ENCODE results near the gene OR10C1.

Gene OR10C1

GRCh38 chr6:29478740-29479139 lies 39.6 kb downstream of the OR10C1 start:
- no peak for DNase-seq (ENCODE audit: low spot score)

DNA sequence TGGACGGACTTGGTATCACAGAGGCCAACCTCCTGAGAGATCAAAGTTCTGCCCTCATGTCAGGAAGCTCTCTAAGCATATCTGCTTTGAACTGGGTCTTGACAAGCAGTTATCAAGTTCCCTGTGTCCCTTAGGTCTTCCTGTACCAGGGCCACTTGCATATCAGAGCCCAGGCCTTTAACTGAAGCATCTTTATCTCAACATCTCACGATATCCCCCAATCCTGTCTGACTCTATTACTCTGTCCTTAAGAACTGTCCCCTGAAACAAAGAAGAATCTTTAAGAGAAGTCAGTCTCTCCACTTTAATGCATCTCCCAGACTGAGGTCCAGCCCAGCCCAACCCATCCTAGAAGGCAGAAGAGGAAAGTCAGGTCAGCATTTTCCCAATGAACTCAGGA lies 40.5 kb downstream of the OR10C1 start:
- no peak for DNase-seq (ENCODE audit: low spot score)

GRCh38 chr6:29483186-29483585 lies 44.1 kb downstream of the OR10C1 start:
- no peak for DNase-seq (ENCODE audit: low spot score)

DNA sequence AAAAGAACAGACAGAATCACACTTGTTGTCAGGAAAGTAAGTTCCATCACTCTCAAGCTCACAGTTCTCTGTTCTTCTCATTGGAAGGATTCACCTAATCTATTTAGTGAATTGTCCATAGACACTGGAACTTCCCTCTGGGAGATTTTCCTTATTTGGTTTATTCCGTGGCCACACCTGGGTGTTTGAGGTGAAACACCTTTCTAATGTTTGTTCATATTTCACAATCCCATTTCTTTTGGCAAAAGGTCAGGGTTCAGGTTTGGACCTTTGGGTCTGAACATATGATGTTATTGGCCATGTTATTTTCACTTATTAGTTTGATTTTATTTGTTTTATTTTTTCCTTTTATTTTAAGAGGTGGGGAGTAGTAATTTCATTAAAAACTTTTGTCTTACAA lies 44.6 kb downstream of the OR10C1 start:
- DNase-seq (ENCODE audit: low spot score), result no peak

- DNase-seq (ENCODE audit: low spot score), result no peak
These were observed 47.5 kb downstream of the OR10C1 start for GRCh38 chr6:29486577-29486976.

DNA sequence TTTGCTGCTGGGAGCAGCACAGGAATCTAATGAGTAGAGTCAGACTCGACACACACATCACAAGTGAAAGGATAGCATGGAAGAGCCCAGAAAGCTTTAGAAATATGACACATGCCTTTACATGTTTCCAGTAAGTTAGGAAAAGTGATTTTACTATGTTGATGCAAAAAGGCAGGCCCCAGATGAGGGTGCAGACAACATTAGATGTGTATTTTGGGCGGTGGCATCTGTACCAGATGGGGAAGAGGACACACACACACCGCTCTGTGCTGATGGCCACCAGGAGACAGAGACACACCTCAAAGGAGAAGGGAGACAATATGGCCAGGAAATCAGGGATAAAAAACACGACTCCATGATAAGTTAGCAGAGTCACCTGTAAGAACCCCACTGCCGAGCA lies 48.0 kb downstream of the OR10C1 start:
- no peak for DNase-seq (ENCODE audit: low spot score)

DNA sequence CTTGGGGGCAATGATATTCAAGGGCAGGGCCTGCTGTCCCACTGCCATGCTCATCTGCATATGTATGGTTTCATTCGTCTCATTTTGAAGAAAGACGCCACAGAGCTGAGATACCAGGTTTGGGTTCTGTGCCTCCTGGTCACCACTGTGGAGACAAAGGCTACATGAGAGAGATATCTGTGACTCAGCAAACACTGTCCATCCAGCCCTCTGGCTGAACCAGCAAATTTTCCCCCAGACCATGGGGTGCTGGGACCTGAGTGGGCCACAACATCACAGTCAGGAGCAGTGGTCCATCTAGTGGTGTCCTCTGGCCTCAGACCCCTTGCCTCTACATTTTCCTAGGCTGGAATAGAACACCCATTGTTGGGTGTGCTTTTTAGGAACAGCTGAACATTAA lies 48.6 kb downstream of the OR10C1 start, which contains the start of gene MAS1L:
MAS1L (minus strand) TSS at position 297 of the 400 bp plus-strand sequence; CDS start at position 243, 54 bp downstream.
- no peak for DNase-seq (ENCODE audit: low spot score)

DNA sequence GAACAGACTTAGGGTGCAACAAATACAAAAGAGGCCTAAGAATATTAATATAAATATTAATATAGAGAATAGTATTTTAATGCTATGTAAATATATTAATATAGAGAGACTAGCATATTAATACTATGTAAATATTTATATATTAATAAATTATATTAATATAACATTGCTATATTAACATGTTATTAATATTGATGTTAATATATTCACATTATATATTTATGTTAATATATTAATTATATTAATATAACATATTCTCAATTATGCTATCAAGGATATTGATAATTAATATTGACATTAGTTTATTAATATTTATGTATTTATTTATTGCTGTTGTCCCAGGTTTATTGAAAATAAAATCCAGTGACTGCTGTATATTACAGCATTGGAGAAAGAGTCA lies 49.8 kb downstream of the OR10C1 start:
- DNase-seq (ENCODE audit: low spot score), result no peak

DNA sequence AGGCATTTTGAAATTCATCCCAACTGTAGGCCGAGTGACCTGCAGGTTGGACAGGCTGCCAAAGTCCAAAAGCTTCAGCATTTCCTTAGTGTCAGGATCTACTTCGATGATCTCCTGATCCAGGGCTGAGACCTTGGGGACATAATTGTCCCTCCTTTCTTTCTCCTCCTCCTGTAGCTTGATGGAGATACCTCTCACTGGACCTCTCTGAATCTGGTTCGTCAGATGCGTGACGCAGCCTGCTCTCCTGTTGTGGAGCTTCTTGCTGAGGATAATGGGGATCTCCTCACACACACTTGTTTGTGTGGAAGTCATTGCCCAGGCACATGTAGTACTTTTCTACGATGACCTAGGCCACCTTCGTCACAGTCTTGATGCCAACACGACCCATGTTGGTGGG lies 50.2 kb downstream of the OR10C1 start:
- no peak for DNase-seq (ENCODE audit: low spot score)

DNA sequence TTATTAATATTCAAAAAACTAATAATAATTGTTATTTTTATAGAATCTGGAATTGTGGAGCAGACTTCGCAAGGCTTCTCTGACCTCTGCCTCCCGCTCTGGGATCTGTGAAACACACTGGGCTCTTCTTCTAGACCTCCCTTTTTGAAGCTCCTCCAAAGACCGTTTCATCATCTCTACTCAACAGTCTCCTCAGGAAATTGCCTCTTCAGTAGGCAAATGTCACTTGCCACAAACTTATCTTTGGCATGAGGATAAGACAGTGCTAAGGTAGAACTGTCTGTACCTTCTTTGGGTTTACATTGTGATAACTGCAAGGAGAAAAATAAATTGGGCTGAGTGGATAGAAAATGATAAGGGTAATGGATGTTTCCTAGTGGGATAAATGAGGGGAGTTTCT lies 50.9 kb downstream of the OR10C1 start:
- DNase-seq (ENCODE audit: low spot score), result no peak

DNA sequence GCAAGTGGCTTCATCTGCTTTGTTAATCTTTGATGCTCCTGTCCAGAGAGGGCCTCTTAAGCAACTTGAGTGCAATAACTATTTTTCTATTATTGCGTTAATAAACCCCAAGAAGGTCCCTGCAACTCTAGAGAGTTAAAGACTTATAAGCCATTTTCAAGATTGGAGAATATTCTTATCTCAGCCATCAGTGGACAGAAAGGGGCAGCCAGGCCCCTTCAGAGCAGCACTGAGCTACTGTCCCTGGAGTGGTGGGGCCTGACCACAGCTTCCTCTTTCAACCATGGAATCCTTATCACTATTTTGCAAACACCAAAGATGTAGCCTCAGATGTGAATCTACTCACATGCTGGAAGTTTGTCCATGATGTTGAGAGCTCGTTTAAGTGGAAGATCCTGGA lies 51.4 kb downstream of the OR10C1 start:
- DNase-seq (ENCODE audit: low spot score), result no peak
